A549 (cell line): ENCODE data around the gene PLCL1. TPM values are rescaled to one million over a fixed set of nuclear protein-coding genes. Genes with fewer than 3 reads are reported as not detected.

Experiments
- ATAC-seq, 2 experiments: fragments of 200-7000 bp in 1 of 2; fragments of >200 bp in 1 of 2; cut with Nextera tagmentation in 1 of 2; cut with Tn5 transposase in 1 of 2; 3 replicates each; pipeline versions ENCODE4 v1.8.0 to v1.9.1; 2018 to 2020; ENCODE audit warnings: mild to moderate bottlenecking in 1 of 2, moderate library complexity in 1 of 2
- CTCF ChIA-PET: fragments of 300-600 bp; sonication (Branson Sonifier 250); formaldehyde crosslinking; extraction: SDS; loops from one replicate; lab custom pipeline; 2021; ENCODE audit warnings: antibody characterized with exemption, inconsistent platforms; lab: Yijun Ruan, JAX
- POLR2A ChIA-PET: fragments of 350-600 bp; formaldehyde crosslinking; extraction: SDS; loops from one replicate; lab custom pipeline; 2021; ENCODE audit warnings: antibody characterized with exemption, inconsistent platforms; lab: Yijun Ruan, JAX
- DNase-seq, 2 experiments: peaks; one replicate each; pipeline versions ENCODE4 v3.0.0 to v3.0.0-alpha.2; 2011 to 2016; ENCODE audit warnings: low read depth in 1 of 2, low spot score in 1 of 2
- FAIRE-seq: peaks from 2 replicates; lab custom pipeline; 2011; peaks lifted over from hg19 to GRCh38; lab: Jason Lieb, UNC
- H3K27ac ChIP-seq, 2 experiments: fragments of >200 bp; sonication (Bioruptor Twin); formaldehyde crosslinking; 3 replicates each; pipeline ENCODE4 v1.5.1; 2016 to 2017
- H3K4me1 ChIP-seq: fragments of >200 bp; sonication (Bioruptor Twin); formaldehyde crosslinking; 3 replicates; pipeline ENCODE4 v1.6.1; 2016
- H3K4me2 ChIP-seq: fragments of >200 bp; sonication (Bioruptor Twin); formaldehyde crosslinking; 3 replicates; pipeline ENCODE4 v1.6.1; 2016
- H3K4me3 ChIP-seq: fragments of >200 bp; sonication (Bioruptor Twin); formaldehyde crosslinking; 3 replicates; pipeline ENCODE4 v1.5.1; 2016
- H3K9me3 ChIP-seq: fragments of >200 bp; sonication (Bioruptor Twin); formaldehyde crosslinking; 3 replicates; pipeline ENCODE4 v1.6.1; 2016
- CBX2 ChIP-seq: fragments of 200-600 bp; sonication (generic); IDR thresholded peaks from 2 replicates; pipeline ENCODE4 v1.6.1; 2016; ENCODE audit warnings: low read depth, mild to moderate bottlenecking, borderline replicate concordance
- CHD4 ChIP-seq: fragments of 200-600 bp; sonication (generic); IDR thresholded peaks from 2 replicates; pipeline ENCODE4 v1.6.1; 2016; ENCODE audit warnings: antibody characterized with exemption, mild to moderate bottlenecking, borderline replicate concordance
- EP300 ChIP-seq, 2 experiments: fragments of >200 bp; sonication (Bioruptor Twin); formaldehyde crosslinking; IDR thresholded peaks; 2 replicates in 1 of 2; 3 replicates in 1 of 2; pipeline ENCODE4 v1.6.1; 2016 to 2017
- FOSL2 ChIP-seq, 2 experiments: fragments of 450-650 bp in 1 of 2; fragments of >200 bp in 1 of 2; sonication (Bioruptor Twin) in 1 of 2; formaldehyde crosslinking; IDR thresholded peaks; 2 replicates each; pipeline versions ENCODE4 v1.5.0 to v1.6.1; 2016 to 2020; ENCODE audit warnings: mild to moderate bottlenecking in 1 of 2, moderate library complexity in 1 of 2
- HEYL ChIP-seq: fragments of 250-450 bp; sonication (Bioruptor Pico); IDR thresholded peaks from 2 replicates; pipeline ENCODE4 v1.8.0; 2021; ENCODE audit warnings: mild to moderate bottlenecking, moderate library complexity
- HOXB5 ChIP-seq: fragments of 250-450 bp; sonication (Bioruptor Pico); IDR thresholded peaks from 2 replicates; pipeline ENCODE4 v1.5.0; 2020; ENCODE audit warnings: mild to moderate bottlenecking, moderate library complexity
- JUNB ChIP-seq: fragments of >200 bp; sonication (Bioruptor Twin); formaldehyde crosslinking; IDR thresholded peaks from 2 replicates; pipeline ENCODE4 v1.6.1; 2016
- KDM1A ChIP-seq: fragments of 200-600 bp; sonication (generic); IDR thresholded peaks from 2 replicates; pipeline ENCODE4 v1.6.1; 2016; ENCODE audit warnings: low read depth, mild to moderate bottlenecking
- MAFK ChIP-seq: fragments of 450-650 bp; IDR thresholded peaks from 2 replicates; pipeline ENCODE4 v1.6.1; 2014; ENCODE audit not compliant: partially characterized antibody
- PBX3 ChIP-seq: IDR thresholded peaks from 2 replicates; pipeline ENCODE4 v1.6.1; 2012
- RNF2 ChIP-seq: fragments of 200-600 bp; sonication (generic); IDR thresholded peaks from 2 replicates; pipeline ENCODE4 v1.6.1; 2016; ENCODE audit warnings: low read depth, mild to moderate bottlenecking, antibody characterized with exemption, moderate library complexity, borderline replicate concordance
- ZC3H11A ChIP-seq: fragments of 450-650 bp; IDR thresholded peaks from 2 replicates; pipeline ENCODE4 v1.6.1; 2014; ENCODE audit warnings: antibody characterized with exemption, mild to moderate bottlenecking
- ZNF302 ChIP-seq: fragments of 250-450 bp; sonication (Bioruptor Pico); IDR thresholded peaks from 2 replicates; pipeline ENCODE4 v1.9.0; 2021; ENCODE audit warnings: inconsistent platforms, mild to moderate bottlenecking, moderate library complexity
- WGBS: methylation state at CpG from one replicate; pipeline ENCODE4 v1.1.6; 2017; ENCODE audit errors: missing lambda C conversion rate; 5-methylcytosine and 5-hydroxymethylcytosine counted together
- polyA plus RNA-seq, 4 experiments: library from polyadenylated mRNA; depleted of rRNA in 3 of 4; stranded (reverse); fragments of >200 nt; fragmentation: RNase III in 1 of 4; extraction: RNeasy Plus Mini Kit Qiagen cat#74134 plus additional on column Dnase treatment in 1 of 4; gene quantifications; 2 replicates in 3 of 4; 3 replicates in 1 of 4; pipeline ENCODE4 v1.2.3, GENCODE V29; 2011 to 2017
- TF ChIP-seq, protein P1 (sequence below): fragments of 200-600 bp; sonication (generic); IDR thresholded peaks from 2 replicates; pipeline ENCODE4 v1.6.1; 2016; ENCODE audit warnings: antibody characterized with exemption, mild to moderate bottlenecking, moderate library complexity

PLCL1 gene
- polyA plus RNA-seq, 2 of the 4 experiments (the other 2 are of a cell fraction): 0.03 TPM

GRCh38 chr2:197871780-197872456, 67.5 kb downstream of the PLCL1 start:
- POLR2A ChIA-PET: no interaction called here
- no peak overlapping the region for H3K4me3 ChIP-seq
- H3K9me3 ChIP-seq: no peaks in the 10 kb centered on the region
- no peak overlapping the region for H3K27ac ChIP-seq
- FAIRE-seq: no peak
- H3K4me2 ChIP-seq: no peak overlapping the region
- H3K4me1 ChIP-seq: no peaks in the 10 kb centered on the region
- ATAC-seq: no peak
- CTCF ChIA-PET: interaction anchor here (0.8 kb wide), 1 partner anchor 9 kb away, joined by 3 read pairs; no protein-coding TSS in a partner anchor
- WGBS: 7% methylated on average over 3 of the region's 3 CpGs
- TF ChIP-seq PBX3: no peak
- peak; percentile 39 for TF ChIP-seq MAFK
- no peak for DNase-seq

DNA sequence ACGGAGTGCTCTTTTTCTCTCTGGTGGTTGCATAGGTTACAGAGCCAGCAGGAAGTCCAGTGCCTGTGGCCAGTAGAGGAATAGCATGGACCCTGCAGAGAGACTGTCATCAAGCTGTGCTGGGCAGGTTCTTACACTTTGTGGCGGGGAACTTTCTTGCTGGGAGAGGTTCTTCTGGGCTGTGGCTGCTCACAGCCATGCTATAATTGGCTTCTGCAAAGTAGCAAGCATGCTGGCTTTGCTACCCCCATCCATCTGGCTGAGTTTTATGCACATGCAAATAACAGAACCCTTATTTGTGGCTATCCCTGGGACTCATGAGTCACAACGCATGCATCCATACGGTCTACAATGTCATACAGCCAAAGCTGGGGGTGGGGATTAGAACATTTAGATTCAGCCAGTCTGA, 68.9 kb downstream of the PLCL1 start:
- DNase-seq (no peak), ATAC-seq (peak; percentile 76 to 80; a peak in 4 of 6 replicates), FAIRE-seq (no peak)
- Histone ChIP-seq H3K9me3 (no peaks in the 10 kb centered on the region), H3K4me3 (no peak overlapping the region), H3K4me2 (no peak overlapping the region), H3K27ac (no peak overlapping the region), H3K4me1 (no peaks in the 10 kb centered on the region)
- ChIA-PET POLR2A (no interaction called here), CTCF (no interaction called here)
- WGBS: 16% methylated on average over 4 of the region's 4 CpGs
- TF ChIP-seq CHD4: no peak
- no peak for TF ChIP-seq RNF2
- TF ChIP-seq FOSL2 (IDR thresholded peaks at IDR 0.05): no peak
- no peak for TF ChIP-seq FOSL2 (CRISPR knock-in tag; IDR thresholded peaks at IDR 0.05)

GRCh38 chr2:197875763-197876162, 71.4 kb downstream of the PLCL1 start:
- 0% methylated on average over 1 of the region's 1 CpG for WGBS
- FAIRE-seq (no peak), DNase-seq (no peak)
- no peak overlapping the region for H3K4me2 ChIP-seq
- no peak for TF ChIP-seq HEYL (CRISPR knock-in tag)
- TF ChIP-seq KDM1A: no peak
- no peak for TF ChIP-seq ZNF302 (CRISPR knock-in tag)
- no peak for TF ChIP-seq EP300 (IDR thresholded peaks at IDR 0.05)
- TF ChIP-seq CHD4: no peak
- TF ChIP-seq ZC3H11A: no peak
- TF ChIP-seq CBX2: no peak
- TF ChIP-seq, protein P1, sequence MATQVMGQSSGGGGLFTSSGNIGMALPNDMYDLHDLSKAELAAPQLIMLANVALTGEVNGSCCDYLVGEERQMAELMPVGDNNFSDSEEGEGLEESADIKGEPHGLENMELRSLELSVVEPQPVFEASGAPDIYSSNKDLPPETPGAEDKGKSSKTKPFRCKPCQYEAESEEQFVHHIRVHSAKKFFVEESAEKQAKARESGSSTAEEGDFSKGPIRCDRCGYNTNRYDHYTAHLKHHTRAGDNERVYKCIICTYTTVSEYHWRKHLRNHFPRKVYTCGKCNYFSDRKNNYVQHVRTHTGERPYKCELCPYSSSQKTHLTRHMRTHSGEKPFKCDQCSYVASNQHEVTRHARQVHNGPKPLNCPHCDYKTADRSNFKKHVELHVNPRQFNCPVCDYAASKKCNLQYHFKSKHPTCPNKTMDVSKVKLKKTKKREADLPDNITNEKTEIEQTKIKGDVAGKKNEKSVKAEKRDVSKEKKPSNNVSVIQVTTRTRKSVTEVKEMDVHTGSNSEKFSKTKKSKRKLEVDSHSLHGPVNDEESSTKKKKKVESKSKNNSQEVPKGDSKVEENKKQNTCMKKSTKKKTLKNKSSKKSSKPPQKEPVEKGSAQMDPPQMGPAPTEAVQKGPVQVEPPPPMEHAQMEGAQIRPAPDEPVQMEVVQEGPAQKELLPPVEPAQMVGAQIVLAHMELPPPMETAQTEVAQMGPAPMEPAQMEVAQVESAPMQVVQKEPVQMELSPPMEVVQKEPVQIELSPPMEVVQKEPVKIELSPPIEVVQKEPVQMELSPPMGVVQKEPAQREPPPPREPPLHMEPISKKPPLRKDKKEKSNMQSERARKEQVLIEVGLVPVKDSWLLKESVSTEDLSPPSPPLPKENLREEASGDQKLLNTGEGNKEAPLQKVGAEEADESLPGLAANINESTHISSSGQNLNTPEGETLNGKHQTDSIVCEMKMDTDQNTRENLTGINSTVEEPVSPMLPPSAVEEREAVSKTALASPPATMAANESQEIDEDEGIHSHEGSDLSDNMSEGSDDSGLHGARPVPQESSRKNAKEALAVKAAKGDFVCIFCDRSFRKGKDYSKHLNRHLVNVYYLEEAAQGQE: no peak
- TF ChIP-seq, all 56 proteins: peak for 0
- Histone ChIP-seq H3K4me3 (no peak overlapping the region), H3K4me1 (no peaks in the 10 kb centered on the region), H3K27ac (no peak overlapping the region), H3K9me3 (no peaks in the 10 kb centered on the region)
- ChIA-PET POLR2A (no interaction called here), CTCF (no interaction called here)
- no peak for ATAC-seq

GRCh38 chr2:197876524-197876923, 72.1 kb downstream of the PLCL1 start:
- no peak overlapping the region for H3K4me2 ChIP-seq
- WGBS: 88% methylated on average over 1 of the region's 1 CpG
- no peak for ATAC-seq

More at GRCh38 chr2:197876524-197876923, 72.1 kb downstream of the PLCL1 start:
- no peak for FAIRE-seq
- TF ChIP-seq HOXB5 (CRISPR knock-in tag): no peak
- TF ChIP-seq JUNB: no peak
- peak; percentile 58 for TF ChIP-seq MAFK
- POLR2A ChIA-PET: no interaction called here
- no peaks in the 10 kb centered on the region for H3K9me3 ChIP-seq
- CTCF ChIA-PET: no interaction called here
- no peak overlapping the region for H3K27ac ChIP-seq
- no peak overlapping the region for H3K4me3 ChIP-seq
- DNase-seq: no peak
- H3K4me1 ChIP-seq: no peaks in the 10 kb centered on the region
